GM21526 (cell line): Measurements from ENCODE around the gene ST6GALNAC4.

Experiments used
- ATAC-seq: cut with Tn5 transposase; IDR thresholded peaks from one replicate; pipeline ENCODE4 v1.9.1; 2021; ENCODE audit warnings: moderate library complexity; ENCODE audit not compliant: unreplicated experiment, low FRiP score

ST6GALNAC4 gene

DNA sequence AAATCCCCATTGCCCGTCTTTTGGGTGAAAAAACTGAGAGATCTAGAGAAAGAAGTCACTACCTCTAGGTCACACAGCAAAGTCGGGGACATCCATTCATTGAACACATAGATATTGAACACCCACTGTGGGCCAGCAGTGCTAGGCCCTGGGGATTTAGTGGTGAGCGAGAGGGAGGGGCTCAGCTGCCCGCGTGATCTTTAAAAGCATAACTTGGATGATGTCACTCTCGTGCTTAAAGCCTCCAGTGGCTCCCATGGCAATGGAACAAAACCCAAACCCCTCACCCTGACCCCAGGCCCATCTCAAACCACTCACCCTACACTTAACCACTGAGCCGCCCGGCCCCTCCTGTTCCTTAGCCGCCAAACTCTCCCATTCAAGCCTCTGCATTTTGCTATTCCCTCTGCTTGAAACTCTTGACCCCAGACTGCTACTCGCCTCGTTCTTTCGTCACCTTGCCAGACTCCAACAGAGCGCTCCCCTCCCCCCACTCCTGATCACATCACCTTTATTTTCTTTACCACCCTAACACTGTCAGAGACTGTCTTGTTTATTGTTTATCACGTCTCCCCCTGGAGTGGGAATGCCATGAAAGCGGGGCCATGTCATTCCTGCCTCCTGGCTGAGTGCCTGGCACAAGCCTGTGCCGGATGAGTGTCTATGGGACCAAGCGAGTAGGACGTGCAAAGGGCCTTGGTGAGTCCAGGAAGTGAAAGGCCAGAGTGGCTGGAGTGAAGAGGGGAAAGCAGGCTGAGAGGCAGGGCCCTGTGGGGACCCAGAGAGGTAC, 14.4 kb upstream of the ST6GALNAC4 start:
- ATAC-seq, result peak; percentile 5

DNA sequence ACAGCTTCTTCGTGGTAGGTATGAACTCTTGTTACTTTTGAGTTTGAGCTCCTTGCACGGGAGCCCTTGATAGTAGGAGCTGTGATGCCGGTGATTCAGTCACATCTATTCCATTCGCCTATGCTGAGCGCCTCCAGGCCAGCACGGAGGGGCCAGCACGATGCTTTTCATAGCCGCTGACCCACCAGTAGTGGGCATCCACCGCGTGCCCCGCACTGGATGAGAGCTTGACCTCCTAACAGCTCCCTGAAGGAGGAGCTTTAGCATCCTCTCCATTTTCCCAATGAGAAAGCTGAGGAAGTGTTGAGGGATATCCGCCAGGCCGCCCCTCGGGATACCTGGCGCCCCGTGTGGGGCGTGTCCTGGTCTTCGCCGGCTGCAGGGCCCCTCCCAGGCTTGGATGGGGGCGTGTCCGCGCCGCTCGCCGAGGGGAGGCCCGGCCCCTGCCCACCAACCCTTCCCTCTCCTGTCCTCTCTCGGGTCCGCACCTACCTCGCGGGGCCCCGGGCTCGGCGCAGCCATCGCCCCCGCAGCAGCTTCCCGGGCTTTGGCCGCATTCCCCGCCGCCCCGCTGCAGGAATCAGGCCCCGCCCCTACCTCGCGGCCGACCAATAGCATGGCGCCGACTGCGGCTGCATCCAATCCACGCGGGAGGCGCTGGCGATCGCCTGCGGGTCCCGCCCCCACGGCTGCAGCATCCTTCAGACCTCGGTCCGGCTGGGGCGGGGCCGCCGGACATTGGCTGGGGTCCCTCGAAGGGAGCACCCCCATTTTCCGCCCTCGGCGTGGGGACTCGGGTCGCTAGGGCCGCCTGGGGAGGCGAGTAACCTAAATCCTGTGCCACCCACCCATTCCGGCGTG, 13.6 kb upstream of the ST6GALNAC4 start, which contains the start of gene PIP5KL1:
PIP5KL1 (minus strand) TSS at position 547 of the 861 bp plus-strand sequence; CDS start at position 522, 25 bp downstream.
- peak; percentile 46 for ATAC-seq

DNA sequence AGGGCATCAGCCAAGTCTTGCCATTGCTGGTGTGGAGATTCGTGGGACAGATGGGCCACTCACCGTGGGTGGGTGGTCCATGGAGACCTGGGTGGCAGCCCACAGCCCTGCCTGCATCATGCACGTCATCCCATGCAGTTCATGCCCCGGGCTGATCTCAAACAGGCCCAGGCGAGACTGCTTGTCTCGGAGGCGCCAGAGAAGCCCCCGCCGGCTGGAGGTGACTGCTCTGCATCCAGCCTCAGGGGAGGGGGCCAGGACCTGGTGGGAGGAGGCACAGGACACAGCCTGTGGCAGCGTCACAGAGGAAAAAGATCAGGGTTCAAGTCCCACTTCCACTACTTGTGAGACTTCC, 12.8 kb upstream of the ST6GALNAC4 start:
- ATAC-seq, result no peak

DNA sequence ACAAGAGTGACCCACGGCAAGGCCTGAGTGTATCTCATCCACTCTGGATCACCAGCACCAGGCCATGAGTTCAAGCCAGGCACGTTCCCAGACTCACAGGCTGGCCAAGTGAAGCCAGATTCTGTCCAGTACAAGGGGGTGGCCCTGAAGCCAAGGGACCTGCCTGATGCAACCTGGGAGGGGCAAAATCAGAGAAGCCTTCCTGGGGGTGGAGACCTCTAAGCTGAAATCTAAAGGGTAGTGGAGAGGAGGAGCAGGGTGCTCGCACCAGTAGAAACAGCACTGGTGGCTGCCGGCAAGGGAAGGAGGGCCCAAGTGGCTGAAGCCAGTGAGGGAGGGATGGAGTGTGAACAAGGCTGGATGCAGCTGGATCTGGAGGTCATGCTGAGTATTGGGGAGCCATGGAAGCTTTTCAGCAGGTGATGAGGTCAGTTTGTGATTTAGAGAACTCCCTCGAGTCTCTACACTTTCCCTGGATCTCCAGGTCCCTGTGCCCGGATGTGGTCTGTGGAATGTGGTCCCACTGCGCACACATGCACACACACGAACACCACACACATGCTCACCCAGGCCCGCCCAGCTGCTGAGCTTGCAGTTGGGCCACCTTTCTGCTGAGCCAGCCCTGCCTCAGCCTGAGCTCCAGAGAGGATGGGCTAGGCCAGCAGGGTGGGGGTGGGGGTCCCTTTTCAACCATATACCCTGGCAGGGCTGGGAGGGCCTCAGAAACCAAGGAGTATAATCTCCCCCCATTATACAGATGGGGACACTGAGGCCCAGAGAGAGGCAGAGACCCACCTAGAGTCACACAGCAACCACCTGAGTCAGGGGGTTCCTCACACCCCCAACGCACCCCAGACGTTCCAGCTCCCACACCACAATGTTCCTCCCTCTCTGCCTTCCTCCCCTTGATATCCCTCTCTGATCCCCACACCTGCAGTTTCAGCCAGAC, 12.1 kb upstream of the ST6GALNAC4 start:
- no peak for ATAC-seq

DNA sequence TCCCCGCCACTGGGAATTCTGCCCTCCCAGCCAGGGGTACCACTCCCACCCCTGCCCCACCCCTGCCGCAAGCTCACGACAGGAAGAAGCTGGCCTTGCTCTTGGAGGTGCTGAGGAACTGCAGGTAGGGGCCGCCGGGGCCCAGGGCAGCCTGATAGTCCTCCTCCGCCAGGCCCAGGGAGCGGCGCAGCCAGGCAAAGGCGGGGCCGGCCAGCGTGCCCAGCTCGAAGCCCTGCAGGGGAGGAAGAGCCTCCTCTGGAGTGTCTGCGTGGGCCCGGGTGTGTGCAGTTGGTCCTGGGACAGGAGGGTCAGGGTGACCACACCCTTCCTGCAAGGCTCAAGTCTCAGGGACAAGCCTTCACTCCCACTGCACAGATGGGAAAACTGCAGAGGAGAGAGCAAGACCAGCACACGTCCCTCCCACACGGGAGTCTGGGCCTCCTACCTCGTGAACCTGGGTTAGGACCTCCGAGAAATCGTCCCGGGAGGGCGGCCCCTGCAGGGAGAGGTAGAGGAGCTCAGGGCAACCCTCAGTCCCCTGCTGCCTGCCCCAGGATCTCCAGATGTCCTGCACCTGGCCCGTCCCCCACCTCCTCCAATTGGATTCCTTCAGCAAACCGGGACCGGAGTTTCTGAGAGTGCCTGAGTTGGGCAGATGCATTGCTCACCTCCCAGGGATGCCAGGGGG, 11.3 kb upstream of the ST6GALNAC4 start:
- ATAC-seq, result no peak

DNA sequence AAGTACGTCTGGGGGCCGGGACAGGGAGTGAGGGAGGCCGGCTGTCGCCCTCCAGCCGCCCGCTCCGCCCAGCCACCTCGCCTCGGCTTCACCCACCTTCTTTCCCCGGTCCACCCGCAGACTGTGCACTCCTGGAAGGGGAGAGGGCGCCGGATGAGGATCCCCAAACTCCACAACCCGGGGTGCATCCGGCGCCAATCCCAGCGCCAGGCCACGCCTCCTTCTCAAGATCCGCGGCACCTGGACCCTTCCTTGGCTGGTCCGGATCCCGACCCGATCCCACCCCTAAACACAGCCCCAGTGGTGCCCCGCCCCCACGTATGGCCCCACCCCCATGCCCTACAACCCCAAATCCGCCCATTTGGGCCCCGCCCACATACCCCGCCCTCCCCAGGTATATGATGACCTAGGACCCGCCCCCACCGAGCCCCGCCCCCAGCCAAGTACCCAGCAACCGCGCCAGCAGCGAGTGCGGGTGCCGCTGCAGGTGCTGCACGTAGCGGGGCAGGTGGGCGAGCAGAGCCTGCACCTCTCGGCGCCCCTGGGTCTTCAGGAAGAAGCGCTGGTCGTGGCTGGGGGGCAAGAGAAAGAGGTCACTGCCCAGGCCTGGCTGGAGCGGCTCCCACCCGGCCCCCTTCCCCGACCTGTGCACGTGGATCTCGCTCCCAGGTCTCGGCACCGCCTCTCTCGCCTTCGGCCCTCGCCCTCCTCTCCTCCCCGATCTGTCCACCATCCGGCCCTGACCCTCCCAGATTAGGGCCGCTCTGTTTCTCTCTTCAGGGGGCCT, 10.6 kb upstream of the ST6GALNAC4 start:
- ATAC-seq, result no peak

DNA sequence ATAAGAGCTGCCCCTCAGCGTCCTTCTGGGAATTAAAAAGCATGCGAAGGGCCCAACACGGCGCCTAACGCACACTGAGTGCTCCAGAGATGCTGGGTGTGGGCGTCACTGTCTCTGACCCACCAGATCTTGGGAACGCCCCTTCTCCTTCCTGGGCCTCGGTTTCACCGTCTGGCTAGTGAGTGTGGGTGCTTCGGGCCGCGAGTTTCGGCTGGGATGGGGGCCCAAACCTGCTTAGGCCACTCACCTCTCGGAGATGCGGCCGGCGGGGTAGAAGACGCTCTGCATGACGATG, 10.0 kb upstream of the ST6GALNAC4 start:
- no peak for ATAC-seq

DNA sequence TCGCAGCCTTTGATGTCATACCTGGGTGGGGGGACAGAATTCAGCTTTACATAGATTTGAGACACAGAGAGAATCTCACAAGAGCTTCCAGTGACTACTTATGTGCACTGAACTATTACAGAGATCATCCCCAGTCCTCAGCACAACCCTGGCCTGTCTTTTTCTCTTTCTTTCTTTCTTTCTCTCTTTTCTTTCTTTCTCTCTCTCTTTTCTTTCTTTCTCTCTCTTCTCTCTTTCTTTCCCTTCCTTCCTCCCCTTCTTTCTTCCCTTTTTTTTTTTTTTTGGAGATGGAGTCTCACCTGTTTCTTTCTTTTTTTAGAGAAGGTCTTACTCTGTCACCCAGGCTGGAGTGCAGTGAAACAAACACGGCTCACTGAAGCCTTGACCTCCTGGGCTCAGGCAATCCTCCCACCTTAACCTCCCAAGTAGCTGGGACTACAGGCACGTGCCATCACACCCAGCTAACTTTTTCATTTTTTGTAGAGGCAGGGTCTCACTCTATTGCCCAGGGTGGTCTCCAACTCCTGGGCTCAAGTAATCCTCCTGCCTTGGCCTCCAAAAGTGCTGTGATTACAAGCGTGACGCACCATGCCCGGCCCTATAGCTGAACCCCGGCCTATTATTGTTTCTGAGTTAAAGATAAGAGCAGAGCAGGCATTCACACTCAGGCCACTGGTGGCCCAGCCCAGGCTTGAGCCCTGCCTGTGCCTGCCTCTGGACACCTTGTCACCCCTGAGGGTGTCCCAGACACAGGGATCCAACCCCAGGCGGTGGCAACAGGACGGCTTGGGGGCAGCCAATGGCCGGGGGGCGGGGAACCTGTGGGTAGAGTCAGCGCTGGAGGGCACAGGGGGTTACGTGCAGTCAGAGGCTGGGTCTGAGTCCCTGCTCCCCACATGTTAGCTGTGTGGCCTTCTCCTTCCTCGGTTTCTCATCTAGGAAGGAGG, 9.4 kb upstream of the ST6GALNAC4 start:
- ATAC-seq, result no peak

DNA sequence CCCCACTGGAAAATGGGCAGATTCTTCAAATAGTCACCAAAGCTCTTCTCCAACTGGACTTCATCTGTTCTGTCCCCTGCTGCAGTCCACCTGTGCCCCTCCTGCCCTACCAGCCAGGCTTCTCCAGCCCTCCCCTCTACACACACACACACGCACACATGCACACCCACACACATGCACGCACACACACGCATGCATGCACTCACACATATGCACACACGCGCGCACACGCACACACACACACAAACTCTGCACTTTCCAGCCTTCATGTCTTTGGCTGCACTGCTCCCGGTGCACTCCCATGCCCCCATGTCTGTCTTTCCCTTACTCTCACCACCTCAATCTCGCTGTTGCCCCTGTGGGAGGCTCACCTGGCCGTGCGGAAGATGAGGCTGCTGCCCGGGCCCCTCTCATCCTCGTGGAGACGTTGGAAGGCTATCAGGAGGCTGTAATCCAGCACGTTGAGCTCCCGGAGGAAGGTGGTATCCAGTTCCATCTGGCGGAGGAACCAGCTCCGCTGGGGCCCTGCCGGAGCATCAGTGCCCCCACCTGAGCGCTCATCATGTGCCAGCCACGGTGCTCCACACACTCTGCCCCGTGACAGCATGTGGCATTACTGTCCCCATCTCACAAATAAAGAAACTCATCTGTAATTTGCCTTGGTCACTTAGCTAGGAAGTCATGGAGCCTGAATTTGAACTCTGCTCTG, 8.0 kb upstream of the ST6GALNAC4 start:
- ATAC-seq, result no peak

DNA sequence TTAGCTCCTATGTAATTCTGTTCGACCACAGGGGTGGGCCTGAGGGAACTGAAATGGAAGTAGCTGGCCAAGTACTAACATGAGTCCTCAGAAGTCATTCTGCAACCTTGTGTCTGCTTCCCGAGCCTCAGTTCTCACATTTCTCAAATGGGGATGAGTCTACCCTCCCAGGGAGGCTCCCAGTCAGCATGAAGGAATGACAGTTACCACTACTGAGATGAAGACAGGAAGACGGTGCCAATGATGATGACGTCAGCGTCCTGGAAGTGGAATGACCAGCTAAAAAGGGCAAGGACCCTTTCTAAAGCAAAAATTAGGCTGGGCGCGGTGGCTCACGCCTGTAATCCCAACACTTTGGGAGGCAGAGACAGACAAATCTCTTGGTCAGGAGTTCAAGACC, 6.9 kb upstream of the ST6GALNAC4 start:
- ATAC-seq, result no peak

DNA sequence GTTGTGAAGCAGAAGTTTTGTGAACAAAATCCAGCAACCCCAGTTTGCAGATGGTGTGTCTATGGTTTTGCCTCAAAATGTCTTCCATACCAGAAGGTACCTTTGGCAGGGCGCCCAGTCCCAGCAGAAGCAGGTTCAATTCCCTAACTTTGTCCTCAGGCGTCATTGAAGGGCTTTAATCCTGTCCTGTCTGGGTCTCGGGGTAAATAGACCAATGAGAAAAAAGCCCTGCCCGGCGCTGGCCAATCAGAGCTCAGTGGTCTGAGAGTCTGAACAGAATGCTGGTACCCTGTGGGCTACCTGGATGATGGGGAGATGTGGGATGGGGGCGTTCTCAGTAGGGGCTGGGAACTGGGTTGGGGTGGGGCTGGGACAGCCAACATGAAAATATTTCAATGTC, 6.2 kb upstream of the ST6GALNAC4 start:
- no peak for ATAC-seq

DNA sequence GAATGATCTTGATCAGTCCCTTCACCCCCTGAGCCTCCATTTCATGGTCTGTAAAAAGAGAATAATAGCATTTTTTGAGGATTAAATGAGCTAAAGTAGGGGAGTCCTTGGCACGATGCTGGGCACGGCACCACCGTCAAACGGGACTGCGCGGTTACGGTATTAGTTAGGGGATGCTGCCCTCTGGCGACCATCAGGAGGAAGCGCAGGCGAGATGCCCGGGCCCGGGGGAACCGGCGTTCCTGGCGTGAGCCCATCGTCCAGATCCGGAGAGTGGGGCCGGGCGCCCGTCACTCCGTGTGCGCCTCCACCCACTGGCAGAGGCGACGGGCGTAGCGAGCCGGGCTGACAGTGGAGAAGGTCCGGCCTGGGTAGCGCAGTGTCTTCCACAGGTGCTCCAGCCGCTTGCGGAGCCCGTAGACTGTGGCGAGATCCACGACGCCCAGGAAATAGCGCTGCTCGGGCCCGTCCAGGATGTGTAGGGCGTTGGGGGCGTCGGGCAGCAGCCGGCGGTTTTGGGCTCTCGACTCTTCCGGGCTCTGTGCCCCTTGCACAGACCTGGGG, 4.8 kb upstream of the ST6GALNAC4 start:
- no peak for ATAC-seq

DNA sequence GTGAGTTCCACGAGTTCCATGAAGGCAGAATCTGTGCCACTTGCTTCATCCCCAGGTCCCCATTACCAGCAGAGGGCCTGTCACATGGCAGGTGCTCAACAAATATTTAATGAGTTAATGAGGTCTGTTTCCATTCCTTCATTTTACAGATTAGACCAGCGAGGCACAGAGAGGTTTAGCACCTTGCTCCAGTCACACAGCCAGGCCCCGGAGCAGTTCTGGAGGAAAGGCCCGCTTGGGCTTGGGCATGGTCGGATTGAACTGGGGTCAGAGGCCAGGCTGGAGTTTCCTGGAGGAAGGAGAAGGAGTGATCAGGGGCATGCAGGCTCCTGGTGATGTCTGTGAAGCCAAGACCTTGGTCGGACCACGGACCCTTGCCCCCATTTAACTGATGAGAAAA, 4.0 kb upstream of the ST6GALNAC4 start:
- ATAC-seq, result no peak

DNA sequence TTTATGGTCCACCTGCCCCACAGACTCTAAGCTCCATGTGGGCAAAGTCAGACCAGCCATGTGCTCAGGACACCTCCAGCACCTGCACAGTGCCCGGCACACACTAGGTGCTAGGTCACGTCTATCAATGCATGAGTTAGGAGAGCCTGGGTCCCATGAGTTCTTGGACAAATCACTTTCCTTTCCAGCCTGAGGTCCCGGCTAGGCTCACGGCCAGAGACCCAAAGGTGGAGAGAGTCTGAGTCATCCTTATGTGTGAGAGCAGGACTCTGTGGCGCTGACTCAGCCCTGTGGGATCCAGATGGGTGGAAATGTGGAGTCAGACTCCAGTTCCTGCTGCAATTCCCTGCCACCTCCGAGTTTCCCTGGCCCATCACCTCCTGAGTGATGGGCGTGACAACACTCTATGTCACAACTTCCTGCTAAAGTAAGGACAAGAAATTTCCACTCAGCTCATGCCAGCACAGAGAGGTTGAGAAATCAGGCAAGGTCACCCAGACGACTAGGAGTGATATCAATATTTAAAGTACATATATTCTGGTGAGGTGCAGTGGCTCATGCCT, 2.5 kb upstream of the ST6GALNAC4 start:
- ATAC-seq, result no peak

DNA sequence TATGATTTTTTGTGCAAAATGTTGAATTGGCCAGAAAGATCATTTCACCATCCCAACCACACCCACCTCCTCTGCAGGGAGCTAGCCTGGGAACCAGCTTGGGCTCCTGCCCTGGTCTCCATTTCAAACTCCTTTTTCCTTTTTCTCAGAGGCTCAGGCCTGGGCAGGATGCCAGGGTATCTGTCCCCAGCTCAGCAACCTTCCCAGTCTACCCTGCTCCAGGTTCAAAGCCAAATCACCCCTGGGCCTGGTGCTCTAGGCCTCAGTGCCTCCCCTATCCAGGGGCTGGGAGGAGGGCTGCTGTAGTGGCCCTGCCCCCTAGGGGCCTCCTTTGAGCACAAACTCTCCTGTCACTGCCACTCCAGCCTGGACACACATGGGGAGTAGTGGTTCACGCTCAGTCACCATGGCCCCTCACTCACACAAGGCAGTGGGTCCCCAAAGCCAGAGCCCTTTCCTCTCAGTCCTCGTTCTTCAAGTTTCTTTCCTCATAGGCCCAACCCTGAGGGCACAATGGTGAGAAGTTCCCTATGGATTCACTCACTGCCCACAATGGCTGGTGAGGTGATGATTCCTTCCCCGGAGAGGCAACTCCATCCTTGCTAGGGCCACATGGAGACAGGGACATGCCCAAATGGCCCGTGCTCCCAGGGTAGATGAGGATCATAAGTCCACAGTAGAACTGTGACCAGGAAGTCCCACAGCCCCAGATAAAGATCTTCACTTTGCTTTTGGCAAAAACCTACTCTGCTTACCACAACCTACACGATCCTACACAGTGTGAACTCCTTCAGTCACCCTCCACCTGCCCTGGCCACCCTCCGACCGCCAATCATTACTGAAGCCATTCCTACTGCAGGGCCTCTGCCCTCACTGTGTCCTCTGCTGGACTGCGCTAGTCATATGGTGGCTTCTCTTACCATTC, 1.6 kb upstream of the ST6GALNAC4 start:
- no peak for ATAC-seq

DNA sequence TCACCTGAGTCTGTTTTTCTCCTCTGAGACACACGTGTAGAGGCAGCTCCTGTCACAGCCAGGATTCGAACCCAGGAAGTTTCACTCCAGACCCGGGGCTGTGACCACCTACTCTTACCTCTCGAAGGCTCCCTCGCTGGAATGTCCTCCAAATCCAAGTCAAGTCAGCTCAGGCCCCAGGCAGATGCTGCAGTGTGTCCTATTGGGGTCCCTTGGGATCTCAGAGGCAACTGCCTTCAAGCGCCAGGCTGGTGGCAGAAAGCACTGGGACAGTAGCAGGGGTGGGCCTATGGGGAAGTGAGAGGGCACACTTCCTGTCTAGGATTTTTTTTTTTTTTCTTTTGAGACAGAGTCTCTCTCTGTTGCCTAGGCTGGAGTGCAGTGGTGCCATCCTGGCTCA, 762 bp upstream of the ST6GALNAC4 start:
- ATAC-seq, result no peak
